Measurements from ENCODE around the gene PCDHB16. TPM values are rescaled to one million over a fixed set of nuclear protein-coding genes. Genes with fewer than 3 reads are reported as not detected.

PCDHB16 gene
- 5.8 TPM for total RNA-seq

GRCh38 chr5:141182248-141182647, at the start of gene PCDHB16:
PCDHB16 (plus strand) TSS chr5:141182387; CDS start chr5:141182560, 173 bp downstream.

GRCh38 chr5:141135030-141135717, 47.0 kb upstream of the PCDHB16 start, which contains the start of gene PCDHB5:
PCDHB5 (plus strand) TSS chr5:141135206; CDS start chr5:141135435, 229 bp downstream.

GRCh38 chr5:141149812-141150211, 32.4 kb upstream of the PCDHB16 start, which contains the start of gene PCDHB6:
PCDHB6 (plus strand) TSS chr5:141150057; CDS start chr5:141150258, 201 bp downstream.

GRCh38 chr5:141172381-141173204, 9.6 kb upstream of the PCDHB16 start, which contains the start of gene PCDHB7:
PCDHB7 (plus strand) TSS chr5:141172644; CDS start chr5:141172836, 192 bp downstream.

GRCh38 chr5:141177577-141178191, 4.5 kb upstream of the PCDHB16 start, which contains the start of gene PCDHB8:
PCDHB8 (plus strand) TSS chr5:141177790; CDS start chr5:141178035, 245 bp downstream.

GRCh38 chr5:141186897-141187512, 4.8 kb downstream of the PCDHB16 start, which contains the start of gene PCDHB9:
PCDHB9 (plus strand) TSS chr5:141187161; CDS start chr5:141187319, 158 bp downstream.

GRCh38 chr5:141192110-141192725, 10.0 kb downstream of the PCDHB16 start, which contains the start of gene PCDHB10:
PCDHB10 (plus strand) TSS chr5:141192353; CDS start chr5:141192553, 200 bp downstream.

GRCh38 chr5:141199359-141200235, 17.4 kb downstream of the PCDHB16 start, which contains the start of gene PCDHB11:
PCDHB11 (plus strand) TSS chr5:141199627; CDS start chr5:141199775, 148 bp downstream.

GRCh38 chr5:141208478-141208877, 26.3 kb downstream of the PCDHB16 start, which contains the start of gene PCDHB12:
PCDHB12 (plus strand) TSS chr5:141208719; CDS start chr5:141208908, 189 bp downstream.

GRCh38 chr5:141213656-141214339, 31.6 kb downstream of the PCDHB16 start, which contains the start of gene PCDHB13:
PCDHB13 (plus strand) TSS chr5:141213919; CDS start chr5:141214124, 205 bp downstream.

GRCh38 chr5:141223112-141223783, 41.1 kb downstream of the PCDHB16 start, which contains the start of gene PCDHB14:
PCDHB14 (plus strand) TSS chr5:141223343; CDS start chr5:141223506, 163 bp downstream.

Other genes with a start within 250 kb of the PCDHB16 start
- gene PCDHAC2, start 215.9 kb upstream of the PCDHB16 start, total RNA-seq = 47.1 TPM
- 0.46 TPM for gene PCDHB1, start 131.0 kb upstream of the PCDHB16 start, total RNA-seq
- gene PCDHB2, start 87.8 kb upstream of the PCDHB16 start, total RNA-seq = 12.7 TPM
- gene PCDHB3, start 81.9 kb upstream of the PCDHB16 start, total RNA-seq = 13.6 TPM
- 5.3 TPM for gene PCDHB4, start 60.6 kb upstream of the PCDHB16 start, total RNA-seq
- 11.1 TPM for gene PCDHB5, start 47.2 kb upstream of the PCDHB16 start, total RNA-seq
- 4.2 TPM for gene PCDHB6, start 32.3 kb upstream of the PCDHB16 start, total RNA-seq
- gene PCDHB7, start 9.7 kb upstream of the PCDHB16 start, total RNA-seq = 8.5 TPM
- 8.1 TPM for gene PCDHB8, start 4.6 kb upstream of the PCDHB16 start, total RNA-seq
- 9.2 TPM for gene PCDHB9, start 4.8 kb downstream of the PCDHB16 start, total RNA-seq
- gene PCDHB10, start 10.0 kb downstream of the PCDHB16 start, total RNA-seq = 22.4 TPM
- 14.8 TPM for gene PCDHB11, start 17.2 kb downstream of the PCDHB16 start, total RNA-seq
- gene PCDHB12, start 26.3 kb downstream of the PCDHB16 start, total RNA-seq = 15.5 TPM
- 10.8 TPM for gene PCDHB13, start 31.5 kb downstream of the PCDHB16 start, total RNA-seq
- gene PCDHB14, start 41.0 kb downstream of the PCDHB16 start, total RNA-seq = 12.7 TPM
- gene PCDHB15, start 63.0 kb downstream of the PCDHB16 start, total RNA-seq = 22.6 TPM
- gene SLC25A2, start 121.7 kb downstream of the PCDHB16 start, total RNA-seq = 0.23 TPM
- gene TAF7, start 138.4 kb downstream of the PCDHB16 start, total RNA-seq = 103 TPM
- 4.2 TPM for gene PCDHGA1, start 148.1 kb downstream of the PCDHB16 start, total RNA-seq
- gene PCDHGA2, start 156.4 kb downstream of the PCDHB16 start, total RNA-seq = 8.5 TPM
- 7.2 TPM for gene PCDHGA3, start 161.4 kb downstream of the PCDHB16 start, total RNA-seq
- 10.4 TPM for gene PCDHGB1, start 167.7 kb downstream of the PCDHB16 start, total RNA-seq
- 12.5 TPM for gene PCDHGA4, start 172.6 kb downstream of the PCDHB16 start, total RNA-seq
- 7.6 TPM for gene PCDHGB2, start 177.6 kb downstream of the PCDHB16 start, total RNA-seq
- 7.2 TPM for gene PCDHGA5, start 181.8 kb downstream of the PCDHB16 start, total RNA-seq
- 9.2 TPM for gene PCDHGB3, start 187.9 kb downstream of the PCDHB16 start, total RNA-seq
- 11.3 TPM for gene PCDHGA6, start 191.5 kb downstream of the PCDHB16 start, total RNA-seq
- gene PCDHGA7, start 200.4 kb downstream of the PCDHB16 start, total RNA-seq = 7.6 TPM
- 14.8 TPM for gene PCDHGB4, start 205.3 kb downstream of the PCDHB16 start, total RNA-seq
- 6.9 TPM for gene PCDHGA8, start 210.2 kb downstream of the PCDHB16 start, total RNA-seq
- gene PCDHGB5, start 215.6 kb downstream of the PCDHB16 start, total RNA-seq = 24.0 TPM
- 14.3 TPM for gene PCDHGA9, start 220.4 kb downstream of the PCDHB16 start, total RNA-seq
- gene PCDHGB6, start 225.6 kb downstream of the PCDHB16 start, total RNA-seq = 17.8 TPM
- gene PCDHGA10, start 230.6 kb downstream of the PCDHB16 start, total RNA-seq = 15.2 TPM
- gene PCDHGB7, start 235.3 kb downstream of the PCDHB16 start, total RNA-seq = 18.2 TPM
- 18.9 TPM for gene PCDHGA11, start 238.7 kb downstream of the PCDHB16 start, total RNA-seq
- 7.4 TPM for gene PCDHGA12, start 248.1 kb downstream of the PCDHB16 start, total RNA-seq

Measured in diencephalon (tissue), 1 donor.